ENCODE measurements around the gene BPIFB4.

Gene BPIFB4

GRCh38 chr20:33062105-33062824 lies 17.2 kb upstream of the BPIFB4 start:
- no peak for DNase-seq

GRCh38 chr20:33062825-33063149 lies 16.7 kb upstream of the BPIFB4 start:
- DNase-seq: no peak

- no peak for DNase-seq
These were observed 16.2 kb upstream of the BPIFB4 start for GRCh38 chr20:33063271-33063670.

- no peak for DNase-seq
These were observed 14.7 kb upstream of the BPIFB4 start for GRCh38 chr20:33064572-33065287.

DNA sequence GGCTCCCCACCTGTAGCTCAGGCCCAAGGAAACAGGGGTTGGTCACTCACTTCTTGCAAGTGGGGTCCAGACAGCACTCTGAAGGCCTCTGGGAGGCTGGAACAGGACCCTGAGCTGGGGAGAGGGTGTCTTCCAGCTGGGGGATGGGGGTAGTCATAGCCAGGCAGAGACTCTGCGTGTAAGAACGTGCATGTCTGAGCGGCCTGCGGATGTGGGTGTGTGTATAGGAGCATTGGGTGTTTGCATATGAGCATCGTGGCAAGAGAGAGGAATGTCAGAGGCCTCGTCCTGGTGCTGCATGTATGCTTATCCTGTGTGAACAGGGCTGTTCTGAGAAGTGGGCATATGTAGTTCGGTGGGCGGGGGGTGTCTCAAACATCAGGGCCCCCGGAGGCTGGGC lies 13.7 kb upstream of the BPIFB4 start:
- no peak for DNase-seq

DNA sequence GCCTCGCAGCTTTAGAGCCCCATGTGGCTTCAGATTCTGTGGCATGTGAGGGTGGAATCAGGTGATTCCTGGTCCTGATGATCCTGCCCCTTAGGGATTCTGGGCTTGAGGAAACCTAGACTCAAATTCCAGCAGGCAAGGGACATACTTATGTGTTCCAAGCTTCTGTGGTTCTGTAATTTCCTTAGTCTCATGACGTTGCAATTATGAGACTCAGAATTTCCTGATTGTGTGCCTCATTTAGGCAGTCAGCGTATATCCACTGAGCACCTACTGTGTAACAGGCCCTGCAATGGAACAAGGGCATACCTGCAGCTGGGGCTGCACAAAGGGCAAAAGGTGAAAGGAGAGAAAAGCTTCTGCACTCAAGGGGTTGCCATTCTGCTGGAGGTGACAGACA lies 11.6 kb upstream of the BPIFB4 start:
- DNase-seq: no peak

DNA sequence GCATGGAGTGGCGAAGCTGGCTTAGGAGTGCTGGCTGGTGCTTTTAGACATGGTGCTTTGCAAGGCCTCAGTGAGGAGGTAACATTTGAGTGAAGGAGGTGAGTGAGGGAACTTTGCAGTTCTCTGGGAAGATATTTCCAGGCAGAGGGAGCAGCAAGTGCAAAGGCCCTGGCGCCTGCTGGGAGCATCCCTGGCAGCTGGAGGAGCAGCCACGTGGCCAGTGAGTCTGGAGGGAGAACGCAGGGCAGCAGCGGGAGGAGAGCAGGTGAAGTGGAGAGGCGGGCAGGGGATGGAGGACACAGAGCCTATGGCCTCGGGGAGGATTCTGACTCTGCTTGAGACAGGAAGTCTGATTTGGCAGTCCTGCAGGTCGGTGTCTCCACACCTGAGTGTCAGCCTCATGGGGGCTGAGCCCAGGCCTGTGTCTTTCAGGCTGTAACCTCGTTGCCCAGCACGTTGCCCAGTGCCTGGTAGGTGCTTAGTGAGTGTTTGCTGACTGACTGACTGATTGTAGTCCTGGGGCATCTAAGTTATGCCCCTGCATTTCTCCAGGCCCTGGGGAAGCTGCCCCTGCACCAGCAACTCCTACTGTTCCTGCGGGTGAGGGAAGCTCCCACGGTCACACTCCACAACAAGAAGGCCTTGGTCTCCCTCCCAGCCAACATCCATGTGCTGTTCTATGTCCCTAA lies 11.0 kb upstream of the BPIFB4 start:
- no peak for DNase-seq

GRCh38 chr20:33069673-33070072 lies 9.8 kb upstream of the BPIFB4 start:
- DNase-seq: no peak

GRCh38 chr20:33070111-33071053 lies 9.1 kb upstream of the BPIFB4 start:
- no peak for DNase-seq

- DNase-seq: no peak
These were observed 8.2 kb upstream of the BPIFB4 start for GRCh38 chr20:33071198-33071597.

DNA sequence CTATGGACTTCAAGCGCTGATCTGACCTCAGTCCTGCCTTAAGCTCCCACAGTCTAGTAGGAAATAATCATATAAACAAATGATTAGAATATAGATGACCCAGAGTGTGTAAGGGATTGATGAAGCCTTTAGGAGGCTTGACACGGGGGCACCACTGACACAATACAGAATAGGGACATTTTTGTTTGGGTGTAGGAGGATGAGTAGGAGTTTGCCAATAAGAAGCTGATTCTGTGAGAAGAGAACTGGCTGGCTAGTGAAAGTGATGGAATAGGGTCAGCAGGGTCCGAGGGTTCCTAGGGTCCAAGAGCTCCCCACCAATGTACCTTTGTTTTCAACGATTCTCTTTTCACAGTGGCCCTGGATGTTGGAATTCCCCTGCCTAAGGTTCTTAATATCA lies 7.1 kb upstream of the BPIFB4 start:
- no peak for DNase-seq

GRCh38 chr20:33072813-33073212 lies 6.6 kb upstream of the BPIFB4 start:
- DNase-seq: no peak

GRCh38 chr20:33074675-33075074 lies 4.8 kb upstream of the BPIFB4 start:
- no peak for DNase-seq

GRCh38 chr20:33075281-33075680 lies 4.2 kb upstream of the BPIFB4 start:
- no peak for DNase-seq

DNA sequence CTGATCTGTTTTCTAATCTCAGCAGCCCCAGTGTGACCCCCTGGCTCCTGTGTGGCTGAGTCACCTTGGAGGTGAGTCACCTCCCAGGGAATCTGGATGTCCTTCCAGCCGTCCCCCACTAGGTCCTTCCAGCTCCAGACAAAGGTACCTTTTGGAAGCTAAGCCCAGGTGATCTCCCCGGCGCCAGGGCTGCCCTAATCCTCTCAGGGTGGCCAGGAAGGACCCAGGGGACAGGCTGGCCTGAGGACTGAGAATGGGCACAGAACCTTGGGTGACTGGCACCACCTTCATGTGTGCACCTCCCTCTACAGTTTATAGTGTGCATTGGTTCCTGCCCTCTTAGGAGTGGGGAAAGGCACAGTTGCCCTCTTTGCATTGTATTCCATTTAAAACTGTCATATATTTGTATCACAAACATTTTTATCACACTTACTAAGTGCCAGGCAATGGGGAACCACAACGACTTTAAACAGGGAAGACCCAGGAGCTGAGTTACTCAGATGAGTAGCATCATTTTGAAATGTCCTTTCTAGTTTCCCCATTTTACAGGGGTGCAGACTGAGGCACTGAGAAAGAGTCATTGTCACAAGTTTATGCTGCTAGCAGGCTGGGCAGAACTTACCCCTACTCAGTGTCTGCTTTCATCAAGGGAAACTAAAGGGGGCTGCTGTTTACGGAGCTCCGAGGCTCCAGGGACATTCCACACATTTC lies 2.6 kb upstream of the BPIFB4 start:
- no peak for DNase-seq

- DNase-seq: no peak
These were observed 2.1 kb downstream of the BPIFB4 start for GRCh38 chr20:33081411-33082154.

DNA sequence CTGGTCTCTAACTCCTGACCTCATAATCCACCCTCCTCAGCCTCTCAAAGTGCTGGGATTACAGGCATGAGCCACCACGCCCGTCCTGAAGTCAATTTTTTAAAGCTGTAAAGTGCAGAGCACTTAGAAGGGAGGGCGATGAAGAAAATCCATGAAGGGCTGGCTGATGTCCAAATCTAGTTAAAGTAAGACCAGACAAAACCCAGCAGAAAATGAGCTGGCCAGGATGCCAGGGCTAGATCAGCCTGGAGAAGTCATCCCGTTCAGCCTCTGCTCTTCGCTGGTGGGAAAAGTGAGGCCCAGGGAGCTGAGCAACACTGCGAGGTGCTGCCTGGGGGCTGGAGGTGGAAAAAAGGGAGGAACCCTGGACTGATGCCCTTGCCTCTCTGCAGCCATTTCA lies 3.1 kb downstream of the BPIFB4 start:
- no peak for DNase-seq

DNA sequence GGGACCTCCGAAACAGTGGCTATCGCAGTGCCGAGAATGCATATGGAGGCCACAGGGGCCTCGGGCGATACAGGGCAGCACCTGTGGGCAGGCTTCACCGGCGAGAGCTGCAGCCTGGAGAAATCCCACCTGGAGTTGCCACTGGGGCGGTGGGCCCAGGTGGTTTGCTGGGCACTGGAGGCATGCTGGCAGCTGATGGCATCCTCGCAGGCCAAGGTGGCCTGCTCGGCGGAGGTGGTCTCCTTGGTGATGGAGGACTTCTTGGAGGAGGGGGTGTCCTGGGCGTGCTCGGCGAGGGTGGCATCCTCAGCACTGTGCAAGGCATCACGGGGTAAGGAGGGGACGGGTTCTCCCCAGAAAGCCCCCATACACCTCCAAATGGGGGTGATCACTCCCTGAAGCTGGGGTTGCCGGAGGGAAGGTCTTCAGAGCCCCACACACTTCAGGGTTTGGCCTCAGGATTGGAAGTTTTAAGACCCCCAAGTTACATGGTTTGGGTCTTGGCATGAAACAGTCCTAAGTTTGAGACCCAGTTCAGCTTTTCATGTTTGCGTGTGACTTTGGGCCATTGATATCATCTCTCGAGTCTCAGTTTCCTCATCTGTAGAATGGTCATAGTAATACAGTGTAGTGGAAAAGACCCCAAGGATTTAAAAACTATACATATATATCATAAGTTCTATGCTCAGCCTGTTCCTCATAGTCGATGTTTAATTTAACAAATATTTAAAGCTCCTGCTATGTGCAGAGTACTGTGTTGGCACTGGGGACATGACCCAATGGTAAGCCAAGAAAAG lies 4.3 kb downstream of the BPIFB4 start:
- DNase-seq: no peak

GRCh38 chr20:33084722-33085121 lies 5.3 kb downstream of the BPIFB4 start:
- no peak for DNase-seq

GRCh38 chr20:33086052-33086722 lies 6.7 kb downstream of the BPIFB4 start:
- no peak for DNase-seq
